Cardiac septum (tissue), 1 donor: ENCODE measurements around the gene NDEL1. TPM values are rescaled to one million over a fixed set of nuclear protein-coding genes. Genes with fewer than 3 reads are reported as not detected.

Source experiments
- DNase-seq: peaks from one replicate; pipeline ENCODE4 v3.0.0-alpha.2; 2020; ENCODE audit warnings: low spot score
- intact Hi-C: fragments of 100-400 bp; cut with DNase I; formaldehyde crosslinking; loops from one replicate; pipeline ENCODE4 v1.14.0; 2022
- total RNA-seq: library from RNA; stranded (reverse); fragmentation: NEBNext Ultra II Directional; extraction: Animal tissue kit (Norgen Biotek cat#: 25700); gene quantifications from one replicate; pipeline ENCODE4 v1.2.1, GENCODE V29; 2021
- donor health status: DM: no; HTN: no; CAD: no.

Gene NDEL1
- total RNA-seq, 1 donor from 2014 or later, result 42.0 TPM

GRCh38 chr17:8490256-8491023 lies 54.8 kb downstream of the NDEL1 start:
- intact Hi-C loops, result no loop called here
- DNase-seq, result no peak

- intact Hi-C loops, result no loop called here
- DNase-seq, result no peak
These were observed 56.4 kb downstream of the NDEL1 start for GRCh38 chr17:8492121-8492520.

GRCh38 chr17:8494021-8494420 lies 58.3 kb downstream of the NDEL1 start:
- no peak for DNase-seq
- intact Hi-C loops, result no loop called here

- DNase-seq, result no peak
- intact Hi-C loops, result no loop called here
These were observed 58.9 kb downstream of the NDEL1 start for GRCh38 chr17:8494506-8495111.

GRCh38 chr17:8496081-8496480 lies 60.4 kb downstream of the NDEL1 start:
- no peak for DNase-seq
- intact Hi-C loops, result no loop called here

- no peak for DNase-seq
- intact Hi-C loops, result no loop called here
These were observed 63.5 kb downstream of the NDEL1 start for GRCh38 chr17:8499171-8499570.

- intact Hi-C loops, result no loop called here
- no peak for DNase-seq
These were observed 63.9 kb downstream of the NDEL1 start for GRCh38 chr17:8499614-8500013.

- intact Hi-C loops, result no loop called here
- no peak for DNase-seq
These were observed 64.9 kb downstream of the NDEL1 start for GRCh38 chr17:8500609-8501008.

- intact Hi-C loops, result no loop called here
- DNase-seq, result no peak
These were observed 66.4 kb downstream of the NDEL1 start for GRCh38 chr17:8502126-8502525.

- intact Hi-C loops, result no loop called here
- DNase-seq, result no peak
These were observed 67.7 kb downstream of the NDEL1 start for GRCh38 chr17:8503368-8503767.

GRCh38 chr17:8503807-8504206 lies 68.1 kb downstream of the NDEL1 start:
- intact Hi-C loops, result no loop called here
- no peak for DNase-seq

- intact Hi-C loops, result no loop called here
- no peak for DNase-seq
These were observed 69.0 kb downstream of the NDEL1 start for GRCh38 chr17:8504460-8505207.

GRCh38 chr17:8506145-8506544 lies 70.5 kb downstream of the NDEL1 start:
- no peak for DNase-seq
- intact Hi-C loops, result no loop called here

GRCh38 chr17:8514801-8515200 lies 79.1 kb downstream of the NDEL1 start:
- intact Hi-C loops, result no loop called here
- no peak for DNase-seq

Other genes starting within 250 kb of the NDEL1 start
- 6.8 TPM for gene BORCS6, start 245.7 kb upstream of the NDEL1 start, total RNA-seq
- 0.83 TPM for gene AURKB, start 225.3 kb upstream of the NDEL1 start, total RNA-seq
- gene CTC1, start 187.8 kb upstream of the NDEL1 start, total RNA-seq, result 13.4 TPM
- 11.2 TPM for gene PFAS, start 186.6 kb upstream of the NDEL1 start, total RNA-seq
- 23.7 TPM for gene RANGRF, start 147.2 kb upstream of the NDEL1 start, total RNA-seq
- 4.0 TPM for gene SLC25A35, start 140.5 kb upstream of the NDEL1 start, total RNA-seq
- gene ARHGEF15, start 125.6 kb upstream of the NDEL1 start, total RNA-seq, result 18.3 TPM
- gene ODF4, start 96.0 kb upstream of the NDEL1 start, total RNA-seq, result not detected
- 727 TPM for gene RPL26, start 52.7 kb upstream of the NDEL1 start, total RNA-seq
- gene RNF222, start 38.1 kb upstream of the NDEL1 start, total RNA-seq, result not detected
- 45.6 TPM for gene MYH10, start 194.8 kb downstream of the NDEL1 start, total RNA-seq